ENCODE data around the gene PLEKHA5. TPM values are rescaled to one million over a fixed set of nuclear protein-coding genes. Genes with fewer than 3 reads are reported as not detected.

PLEKHA5 gene
- polyA plus RNA-seq, 1 of the 3 experiments (the other 2 are of a cell fraction) = 7.1 TPM

DNA sequence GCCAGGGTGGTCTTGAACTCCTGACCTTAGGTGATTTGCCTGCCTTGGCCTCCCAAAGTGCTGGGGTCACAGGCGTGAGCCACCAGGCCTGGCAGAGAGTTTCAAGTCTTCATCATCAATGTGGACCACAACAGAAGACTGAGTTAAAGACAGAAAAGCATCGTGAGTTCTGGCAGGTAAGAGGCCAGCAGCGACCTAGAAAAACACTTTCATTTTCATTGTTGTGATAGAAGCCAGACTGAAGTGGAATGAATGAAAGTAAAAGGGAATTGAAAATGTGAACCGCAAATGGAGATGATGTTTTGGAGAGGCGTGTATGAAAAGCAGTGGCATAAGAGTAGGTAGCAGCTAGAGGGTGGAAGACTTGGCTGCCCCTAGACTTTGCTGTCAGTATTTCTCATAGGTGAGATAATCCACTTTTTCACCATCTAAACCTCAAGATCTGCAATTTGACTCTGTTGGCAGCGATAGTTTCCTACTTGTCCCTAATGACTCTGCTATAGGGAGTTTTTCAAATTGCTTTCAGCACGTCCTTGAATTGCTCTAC, 47.1 kb upstream of the PLEKHA5 start:
- DNase-seq = no peak

DNA sequence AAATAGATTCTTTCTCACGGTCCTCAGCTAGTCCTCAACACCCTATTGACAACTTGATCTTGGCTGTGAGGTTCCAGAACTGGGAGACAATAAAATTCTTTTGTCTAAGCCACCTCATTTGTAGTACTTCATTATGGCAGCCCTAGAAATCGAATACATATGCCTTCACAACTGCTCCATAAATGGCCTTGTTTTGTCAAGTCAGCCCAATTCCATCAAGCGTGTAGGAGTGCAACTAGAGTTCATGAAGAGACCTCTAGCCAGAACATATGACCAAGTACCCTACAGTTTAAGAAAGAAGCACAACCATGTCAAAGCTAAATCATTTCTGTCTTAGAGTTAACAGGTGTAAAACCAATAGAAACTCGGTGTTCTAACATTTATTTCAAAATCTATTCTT, 45.0 kb upstream of the PLEKHA5 start:
- WGBS (ENCODE audit: low lambda C conversion rate) = 56% methylated on average over 4 of the region's 4 CpGs
- Histone ChIP-seq H3K4me1 (ENCODE audit: control insufficient read depth in 1 of 2, insufficient read depth in 2 of 2, low read depth in 1 of 2, low read length in 1 of 2) (no peaks in the 10 kb centered on the region), H3K9me2 (no peaks in the 10 kb centered on the region), H3F3A (replicated peaks; ENCODE audit: insufficient read depth) (no peaks in the 10 kb centered on the region), H3K9me3 (no peaks in the 10 kb centered on the region), H3K27ac (ENCODE audit: low read depth in 2 of 2, low read length in 1 of 2) (no peak overlapping the region), H3K27me3 (ENCODE audit: insufficient read depth) (no peaks in the 10 kb centered on the region), H3K9ac (no peak overlapping the region), H3K79me2 (ENCODE audit: insufficient read depth) (no peaks in the 10 kb centered on the region), H3K4me2 (no peak overlapping the region), H2AFZ (ENCODE audit: low read depth) (no peak overlapping the region), H4K20me1 (ENCODE audit: insufficient read depth) (no peaks in the 10 kb centered on the region), H3K4me3 (ENCODE audit: low read depth in 2 of 2, low read length in 1 of 2) (no peak overlapping the region), H3K36me3 (replicated peaks in 1 of 2; ENCODE audit: control insufficient read depth in 1 of 2, insufficient read depth in 2 of 2, low read length in 1 of 2) (no peaks in the 10 kb centered on the region)
- POLR2A ChIA-PET = no interaction called here
- TF ChIP-seq YY1 (IDR thresholded peaks at IDR 0.05; ENCODE audit: low read depth) = no peak
- TF ChIP-seq, protein P1, sequence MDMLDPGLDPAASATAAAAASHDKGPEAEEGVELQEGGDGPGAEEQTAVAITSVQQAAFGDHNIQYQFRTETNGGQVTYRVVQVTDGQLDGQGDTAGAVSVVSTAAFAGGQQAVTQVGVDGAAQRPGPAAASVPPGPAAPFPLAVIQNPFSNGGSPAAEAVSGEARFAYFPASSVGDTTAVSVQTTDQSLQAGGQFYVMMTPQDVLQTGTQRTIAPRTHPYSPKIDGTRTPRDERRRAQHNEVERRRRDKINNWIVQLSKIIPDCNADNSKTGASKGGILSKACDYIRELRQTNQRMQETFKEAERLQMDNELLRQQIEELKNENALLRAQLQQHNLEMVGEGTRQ (IDR thresholded peaks at IDR 0.05; ENCODE audit: borderline replicate concordance, low read depth, low read length) = no peak
- no peak for TF ChIP-seq RFX5 (IDR thresholded peaks at IDR 0.05; ENCODE audit: low read length)
- TF ChIP-seq POLR2AphosphoS5 (IDR thresholded peaks at IDR 0.05; ENCODE audit: low read depth, low read length) = no peak
- TF ChIP-seq TCF12 (IDR thresholded peaks at IDR 0.05) = no peak
- no peak for TF ChIP-seq SIN3A (IDR thresholded peaks at IDR 0.05; ENCODE audit: borderline replicate concordance, low read depth, low read length)
- TF ChIP-seq CHD2 (IDR thresholded peaks at IDR 0.05; ENCODE audit: low read length, partially characterized antibody) = no peak
- no peak for TF ChIP-seq FOXM1 (IDR thresholded peaks at IDR 0.05; ENCODE audit: low read depth)
- TF ChIP-seq NRF1 (IDR thresholded peaks at IDR 0.05; ENCODE audit: low read depth, low read length) = no peak
- TF ChIP-seq, protein P2, sequence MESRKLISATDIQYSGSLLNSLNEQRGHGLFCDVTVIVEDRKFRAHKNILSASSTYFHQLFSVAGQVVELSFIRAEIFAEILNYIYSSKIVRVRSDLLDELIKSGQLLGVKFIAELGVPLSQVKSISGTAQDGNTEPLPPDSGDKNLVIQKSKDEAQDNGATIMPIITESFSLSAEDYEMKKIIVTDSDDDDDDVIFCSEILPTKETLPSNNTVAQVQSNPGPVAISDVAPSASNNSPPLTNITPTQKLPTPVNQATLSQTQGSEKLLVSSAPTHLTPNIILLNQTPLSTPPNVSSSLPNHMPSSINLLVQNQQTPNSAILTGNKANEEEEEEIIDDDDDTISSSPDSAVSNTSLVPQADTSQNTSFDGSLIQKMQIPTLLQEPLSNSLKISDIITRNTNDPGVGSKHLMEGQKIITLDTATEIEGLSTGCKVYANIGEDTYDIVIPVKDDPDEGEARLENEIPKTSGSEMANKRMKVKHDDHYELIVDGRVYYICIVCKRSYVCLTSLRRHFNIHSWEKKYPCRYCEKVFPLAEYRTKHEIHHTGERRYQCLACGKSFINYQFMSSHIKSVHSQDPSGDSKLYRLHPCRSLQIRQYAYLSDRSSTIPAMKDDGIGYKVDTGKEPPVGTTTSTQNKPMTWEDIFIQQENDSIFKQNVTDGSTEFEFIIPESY (IDR thresholded peaks at IDR 0.05; ENCODE audit: borderline replicate concordance, low read depth) = no peak
- TF ChIP-seq, protein P3, sequence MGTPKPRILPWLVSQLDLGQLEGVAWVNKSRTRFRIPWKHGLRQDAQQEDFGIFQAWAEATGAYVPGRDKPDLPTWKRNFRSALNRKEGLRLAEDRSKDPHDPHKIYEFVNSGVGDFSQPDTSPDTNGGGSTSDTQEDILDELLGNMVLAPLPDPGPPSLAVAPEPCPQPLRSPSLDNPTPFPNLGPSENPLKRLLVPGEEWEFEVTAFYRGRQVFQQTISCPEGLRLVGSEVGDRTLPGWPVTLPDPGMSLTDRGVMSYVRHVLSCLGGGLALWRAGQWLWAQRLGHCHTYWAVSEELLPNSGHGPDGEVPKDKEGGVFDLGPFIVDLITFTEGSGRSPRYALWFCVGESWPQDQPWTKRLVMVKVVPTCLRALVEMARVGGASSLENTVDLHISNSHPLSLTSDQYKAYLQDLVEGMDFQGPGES (IDR thresholded peaks at IDR 0.05; ENCODE audit: low read depth, low read length) = no peak
- no peak for DNase-seq
- CTCF ChIA-PET = no interaction called here

More for the DNA sequence above, 47.1 kb upstream of the PLEKHA5 start:
- H3K27me3 ChIP-seq (ENCODE audit: insufficient read depth) = no peaks in the 10 kb centered on the region
- no peak overlapping the region for H3K9ac ChIP-seq
- no peak overlapping the region for H3K27ac ChIP-seq (ENCODE audit: low read depth in 2 of 2, low read length in 1 of 2)
- no peaks in the 10 kb centered on the region for H3K9me3 ChIP-seq
- H4K20me1 ChIP-seq (ENCODE audit: insufficient read depth) = no peaks in the 10 kb centered on the region
- no peak overlapping the region for H3K4me2 ChIP-seq
- no peaks in the 10 kb centered on the region for H3F3A ChIP-seq (replicated peaks; ENCODE audit: insufficient read depth)
- H3K36me3 ChIP-seq (replicated peaks in 1 of 2; ENCODE audit: control insufficient read depth in 1 of 2, insufficient read depth in 2 of 2, low read length in 1 of 2) = no peaks in the 10 kb centered on the region
- TF ChIP-seq MEF2A (IDR thresholded peaks at IDR 0.05; ENCODE audit: borderline replicate concordance, low read depth) (no peak), EP300 (IDR thresholded peaks at IDR 0.05; ENCODE audit: borderline replicate concordance in 1 of 2, low read depth in 1 of 2, low read length in 1 of 2) (no peak), NRF1 (IDR thresholded peaks at IDR 0.05; ENCODE audit: low read depth, low read length) (no peak), FOSL2 (IDR thresholded peaks at IDR 0.05; ENCODE audit: borderline replicate concordance, low read depth) (no peak), SIN3A (IDR thresholded peaks at IDR 0.05; ENCODE audit: borderline replicate concordance, low read depth, low read length) (no peak), YY1 (IDR thresholded peaks at IDR 0.05; ENCODE audit: low read depth) (no peak), FOXJ3 (CRISPR knock-in tag; IDR thresholded peaks at IDR 0.05) (no peak), TEAD4 (IDR thresholded peaks at IDR 0.05; ENCODE audit: borderline replicate concordance, insufficient read depth) (no peak), ELF1 (IDR thresholded peaks at IDR 0.05) (no peak), GATA2 (CRISPR knock-in tag; IDR thresholded peaks at IDR 0.05) (no peak), CHD2 (IDR thresholded peaks at IDR 0.05; ENCODE audit: low read length, partially characterized antibody) (no peak), POLR2AphosphoS5 (IDR thresholded peaks at IDR 0.05; ENCODE audit: low read depth, low read length) (no peak), FOXM1 (IDR thresholded peaks at IDR 0.05; ENCODE audit: low read depth) (no peak), EZH2phosphoT487 (IDR thresholded peaks at IDR 0.05; ENCODE audit: borderline replicate concordance, low read depth) (no peak), RCOR1 (IDR thresholded peaks at IDR 0.05; ENCODE audit: low read length) (no peak)
- TF ChIP-seq, protein P4, sequence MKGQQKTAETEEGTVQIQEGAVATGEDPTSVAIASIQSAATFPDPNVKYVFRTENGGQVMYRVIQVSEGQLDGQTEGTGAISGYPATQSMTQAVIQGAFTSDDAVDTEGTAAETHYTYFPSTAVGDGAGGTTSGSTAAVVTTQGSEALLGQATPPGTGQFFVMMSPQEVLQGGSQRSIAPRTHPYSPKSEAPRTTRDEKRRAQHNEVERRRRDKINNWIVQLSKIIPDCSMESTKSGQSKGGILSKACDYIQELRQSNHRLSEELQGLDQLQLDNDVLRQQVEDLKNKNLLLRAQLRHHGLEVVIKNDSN (IDR thresholded peaks at IDR 0.05; ENCODE audit: borderline replicate concordance, low read depth) = no peak
- TF ChIP-seq, protein P5, sequence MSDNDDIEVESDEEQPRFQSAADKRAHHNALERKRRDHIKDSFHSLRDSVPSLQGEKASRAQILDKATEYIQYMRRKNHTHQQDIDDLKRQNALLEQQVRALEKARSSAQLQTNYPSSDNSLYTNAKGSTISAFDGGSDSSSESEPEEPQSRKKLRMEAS (IDR thresholded peaks at IDR 0.05; ENCODE audit: low read depth) = no peak
- TF ChIP-seq, protein P3 (IDR thresholded peaks at IDR 0.05; ENCODE audit: low read depth, low read length) = no peak
- POLR2A ChIA-PET = no interaction called here
- H3K79me2 ChIP-seq (ENCODE audit: insufficient read depth) = no peaks in the 10 kb centered on the region
- no peaks in the 10 kb centered on the region for H3K4me1 ChIP-seq (ENCODE audit: control insufficient read depth in 1 of 2, insufficient read depth in 2 of 2, low read depth in 1 of 2, low read length in 1 of 2)
- H3K4me3 ChIP-seq (ENCODE audit: low read depth in 2 of 2, low read length in 1 of 2) = no peak overlapping the region
- no peaks in the 10 kb centered on the region for H3K9me2 ChIP-seq
- 81% methylated on average over 7 of the region's 7 CpGs for WGBS (ENCODE audit: low lambda C conversion rate)
- H2AFZ ChIP-seq (ENCODE audit: low read depth) = no peak overlapping the region
- CTCF ChIA-PET = no interaction called here
